KG1 (cell line): Measurements from ENCODE around the gene SREBF2.
"Not testable (repeated sequence)": the region's sequence is repeated elsewhere in the genome, so short reads cannot be mapped to it uniquely, and the experiment has no call there.

ENCODE experiments used
- DNase-seq: peaks from one replicate; lab custom pipeline; 2025; lab: John Stamatoyannopoulos, UW

SREBF2 gene

DNA sequence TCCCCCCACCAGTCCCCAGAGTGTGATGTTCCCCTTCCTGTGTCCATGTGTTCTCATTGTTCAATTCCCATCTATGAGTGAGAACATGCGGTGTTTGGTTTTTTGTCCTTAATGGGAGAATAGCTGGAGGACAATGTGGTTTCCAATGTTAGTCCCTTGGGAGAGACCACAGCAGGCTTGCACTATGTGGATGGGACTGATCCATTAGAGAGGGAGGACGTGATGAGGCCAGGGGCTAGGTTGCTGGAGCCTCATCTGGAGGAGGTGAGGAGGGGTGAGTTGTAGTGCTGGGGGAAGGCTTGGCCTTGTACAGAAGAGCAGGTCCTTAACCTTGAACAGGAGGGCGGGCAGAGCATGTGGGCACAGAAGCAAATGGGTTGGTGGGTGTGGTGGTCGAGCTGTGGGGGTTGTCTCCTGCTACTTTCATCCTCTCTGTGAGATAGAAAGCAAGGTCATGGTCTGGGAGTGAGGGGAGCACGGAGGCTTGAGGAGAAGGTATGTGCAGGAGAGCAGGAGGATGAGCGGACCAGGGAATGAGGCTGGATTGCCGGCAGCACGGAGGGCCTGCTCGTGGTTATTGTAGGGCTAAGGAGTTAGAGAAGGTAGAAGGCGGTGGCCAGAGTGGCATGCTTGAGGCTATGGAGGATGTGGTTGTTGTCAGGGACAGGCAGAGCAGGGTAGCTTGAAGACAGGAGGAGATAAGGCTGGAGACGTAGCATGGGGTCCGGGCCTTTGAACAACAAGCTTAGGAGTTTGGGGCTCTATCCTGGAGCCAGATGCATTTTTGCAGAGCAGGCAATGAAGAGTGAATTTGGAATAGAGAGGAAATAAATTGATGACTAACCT, 11.2 kb upstream of the SREBF2 start:
- DNase-seq, result no peak

DNA sequence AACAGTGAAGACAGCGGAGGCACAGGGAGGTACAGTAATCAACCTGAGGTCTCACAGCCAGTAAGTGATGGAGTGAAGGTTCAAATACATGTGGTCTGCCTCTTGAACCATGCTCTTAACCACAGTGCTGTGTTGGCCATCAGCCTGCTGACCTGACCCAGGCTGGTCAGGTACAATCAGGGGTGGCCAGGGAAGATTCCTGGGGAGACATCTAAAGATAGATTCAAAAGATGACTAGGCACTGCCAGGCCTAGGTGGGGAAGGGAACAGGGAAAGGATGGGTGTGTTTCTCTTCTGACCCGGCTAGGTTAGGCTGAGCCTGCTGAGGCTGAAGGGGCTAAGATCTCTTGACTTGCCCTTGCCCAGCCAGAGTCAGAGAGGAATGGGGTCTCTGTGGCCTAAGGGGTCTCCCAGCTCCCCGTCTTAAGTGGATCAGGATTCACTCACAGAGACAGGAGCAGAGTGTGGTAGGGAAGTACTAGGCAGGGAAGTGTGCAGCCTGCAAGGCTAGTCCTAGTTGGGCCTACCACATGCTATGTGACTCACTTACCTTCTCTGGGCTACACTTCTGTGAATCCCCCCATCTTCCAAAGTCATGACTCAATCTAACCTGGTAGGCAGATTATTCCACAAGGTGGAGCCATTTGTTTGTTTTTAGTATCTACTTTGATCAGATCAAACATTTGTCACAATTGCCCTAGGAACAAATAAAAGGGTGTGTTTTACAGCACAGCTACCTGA, 10.4 kb upstream of the SREBF2 start:
- no peak for DNase-seq

DNA sequence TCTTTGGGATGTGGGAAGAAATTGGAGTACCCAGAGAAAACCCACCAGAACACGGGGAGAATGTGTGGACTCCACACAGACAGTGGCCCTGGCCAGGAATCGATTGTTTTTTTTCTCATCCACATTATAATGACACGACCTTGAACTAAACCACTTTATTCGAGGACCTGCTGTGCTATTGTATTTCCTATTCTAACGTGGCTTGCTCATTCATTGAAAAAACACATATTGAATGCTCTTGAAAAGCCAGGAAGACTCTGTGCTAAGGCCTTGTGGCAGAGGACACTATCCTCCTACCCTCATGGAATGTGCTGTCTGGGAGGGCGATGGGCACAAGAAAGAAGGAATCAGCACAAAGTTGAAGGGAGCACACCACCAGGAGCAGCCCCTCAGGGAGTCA, 9.1 kb upstream of the SREBF2 start:
- DNase-seq, result no peak

DNA sequence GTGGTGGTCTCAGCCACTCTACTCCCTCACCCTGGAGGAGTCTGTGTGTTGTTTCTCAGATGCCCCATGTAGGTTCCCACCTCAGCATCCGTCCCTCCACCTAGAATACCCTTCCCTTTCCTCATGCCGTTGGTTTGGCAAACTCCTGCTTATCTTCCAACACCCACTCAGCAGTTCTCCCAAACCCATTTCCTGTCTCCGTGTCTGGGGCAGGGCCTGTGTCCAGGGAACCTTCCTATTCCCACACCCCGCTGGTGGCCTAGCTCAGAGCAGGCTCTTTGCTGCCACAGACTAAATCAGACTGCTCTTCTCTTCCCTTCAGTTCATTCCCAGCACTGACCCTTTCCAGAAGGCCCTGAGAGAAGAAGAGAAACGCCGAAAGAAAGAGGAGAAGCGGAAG, 7.5 kb upstream of the SREBF2 start:
- no peak for DNase-seq

DNA sequence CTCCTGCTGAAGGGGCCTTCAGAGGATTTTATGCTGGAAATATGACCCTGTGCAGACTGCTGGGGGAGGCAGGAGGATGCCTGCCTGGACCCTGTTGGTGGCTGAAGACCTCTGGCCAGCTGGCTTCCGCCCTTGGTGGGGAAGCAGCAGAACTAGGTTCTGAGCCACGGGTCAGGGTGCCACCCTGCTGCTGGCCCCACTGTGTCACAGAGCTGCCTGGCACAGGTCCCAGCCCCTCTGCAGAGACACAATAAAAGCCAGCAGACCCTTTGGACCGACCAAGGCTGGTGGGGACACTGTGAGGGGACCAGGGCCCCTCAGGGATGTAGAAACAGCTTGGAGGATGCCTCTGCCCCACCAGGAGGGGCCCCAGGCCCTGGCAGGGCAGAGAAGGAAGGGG, 6.9 kb upstream of the SREBF2 start:
- no peak for DNase-seq

DNA sequence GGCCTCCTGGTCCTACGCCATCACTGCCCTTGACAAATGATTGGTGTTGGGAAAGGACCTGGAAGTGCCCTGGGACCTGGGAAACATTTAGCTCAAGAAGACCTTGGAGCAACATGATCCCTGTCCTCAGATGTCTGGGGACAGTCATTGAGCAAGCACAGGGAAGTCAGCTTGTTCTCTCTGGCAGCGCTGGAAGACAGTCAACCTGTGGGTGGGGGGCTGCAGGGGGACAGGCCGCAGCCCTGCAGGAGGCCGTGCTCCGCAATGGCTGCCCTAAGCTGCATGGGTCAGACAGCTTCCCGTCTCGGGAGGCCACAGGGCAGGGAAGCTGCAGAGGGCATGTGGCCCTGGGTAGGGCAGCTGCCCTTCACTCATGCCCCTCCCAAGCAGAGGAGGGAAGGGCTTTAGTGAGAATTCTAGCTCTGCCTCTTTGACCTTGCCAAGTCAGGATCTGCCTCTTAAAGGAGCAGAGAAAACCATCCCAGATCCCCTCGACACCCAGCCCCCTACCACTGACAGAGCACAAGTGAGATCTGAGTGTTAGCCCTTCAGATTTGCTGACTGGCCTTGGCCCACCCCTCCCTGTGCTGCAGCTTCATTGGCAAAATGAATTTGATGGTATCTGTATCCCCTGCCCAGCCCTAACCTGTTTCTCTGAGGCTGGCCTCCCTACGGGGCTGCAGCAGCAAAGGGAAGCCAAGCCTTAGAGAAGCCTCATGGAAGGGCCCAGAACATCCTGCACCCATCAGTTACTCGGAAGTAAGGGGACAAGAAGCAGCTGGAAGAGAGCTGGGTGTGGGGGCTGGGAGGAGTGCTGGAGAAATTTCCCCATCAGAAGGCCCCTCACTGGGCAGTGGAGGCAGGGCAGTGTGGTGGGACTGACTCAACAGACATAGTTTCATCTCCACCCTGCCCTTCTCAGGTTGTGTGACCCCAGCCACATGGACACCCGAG, 6.2 kb upstream of the SREBF2 start:
- DNase-seq, result no peak

DNA sequence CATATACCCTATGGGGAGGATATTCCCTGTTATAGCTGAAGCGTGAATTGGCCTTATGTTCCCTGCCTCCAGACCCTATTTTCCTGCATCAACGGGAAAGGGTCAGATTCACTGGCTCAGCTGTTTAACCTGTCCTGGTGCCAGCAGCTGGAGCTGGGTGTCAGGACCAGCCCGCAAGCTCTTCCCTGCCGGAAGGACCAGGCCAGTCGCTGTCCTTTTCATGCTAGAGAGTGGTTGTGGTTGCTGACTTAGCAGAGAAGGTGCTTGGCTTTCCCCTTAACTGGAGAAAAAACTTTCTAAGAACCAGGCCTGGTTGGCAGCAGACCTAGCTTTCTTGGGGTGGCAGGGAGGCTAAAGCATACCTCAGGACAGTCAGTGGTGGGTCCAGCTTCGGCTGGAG, 5.2 kb upstream of the SREBF2 start:
- DNase-seq, result no peak

DNA sequence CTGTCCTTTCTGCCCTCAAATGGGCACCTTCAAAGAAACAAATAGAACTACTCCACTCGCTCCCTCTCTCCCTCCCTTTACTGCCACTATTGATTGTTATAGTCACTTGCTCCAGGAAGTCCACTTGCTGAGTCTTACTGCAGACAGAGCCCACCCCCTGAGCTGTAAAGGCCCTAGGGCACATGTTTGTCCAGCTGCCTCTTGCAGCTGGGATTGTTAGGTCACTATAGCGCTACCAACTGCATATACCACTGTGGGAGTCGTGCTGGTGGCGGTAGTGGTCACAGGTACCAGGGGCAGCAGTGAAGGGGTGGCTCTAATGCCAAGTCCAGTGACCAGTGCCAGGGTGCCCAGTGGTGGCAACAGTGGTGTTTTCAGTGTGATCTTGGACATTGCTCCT, 4.4 kb upstream of the SREBF2 start:
- no peak for DNase-seq

DNA sequence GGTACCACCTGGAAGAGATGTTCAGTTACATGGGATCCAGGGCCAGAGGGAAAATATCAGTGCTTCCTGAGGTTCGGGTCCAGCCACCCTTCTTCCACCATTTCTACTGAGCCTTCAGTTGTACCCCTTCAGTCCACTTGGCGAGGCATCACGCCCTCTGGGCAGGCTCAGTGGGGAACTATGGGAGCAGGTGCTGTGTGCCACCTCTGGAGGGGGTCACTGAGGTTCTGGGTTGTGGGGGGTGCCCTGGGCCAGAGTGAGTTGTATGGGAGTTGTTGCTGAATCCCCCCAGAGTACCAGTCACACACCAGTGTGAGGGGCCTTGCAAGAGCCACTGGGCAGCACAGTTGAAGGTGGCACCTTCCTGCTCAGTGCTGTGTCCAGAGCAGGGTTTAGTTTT, 2.7 kb upstream of the SREBF2 start:
- no peak for DNase-seq

DNA sequence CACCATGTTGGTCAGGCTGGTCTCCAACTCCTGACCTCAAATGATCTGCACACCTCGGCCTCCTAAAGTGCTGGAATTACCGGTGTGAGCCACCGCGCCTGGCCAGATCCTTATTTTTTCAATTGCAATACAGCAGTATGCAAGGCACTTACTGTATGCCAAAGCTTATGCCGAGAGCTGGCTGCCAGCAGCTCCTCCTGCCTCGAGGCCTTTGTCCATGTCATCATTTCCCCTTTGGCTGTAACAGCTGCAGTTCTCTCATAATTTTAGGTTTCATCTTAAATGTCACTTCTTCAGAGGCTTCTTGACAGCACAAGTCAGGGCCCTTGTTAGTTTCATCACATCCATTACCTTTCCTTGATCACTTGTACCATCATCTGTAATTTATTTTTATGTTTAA, 1.5 kb upstream of the SREBF2 start:
- DNase-seq, result no peak

DNA sequence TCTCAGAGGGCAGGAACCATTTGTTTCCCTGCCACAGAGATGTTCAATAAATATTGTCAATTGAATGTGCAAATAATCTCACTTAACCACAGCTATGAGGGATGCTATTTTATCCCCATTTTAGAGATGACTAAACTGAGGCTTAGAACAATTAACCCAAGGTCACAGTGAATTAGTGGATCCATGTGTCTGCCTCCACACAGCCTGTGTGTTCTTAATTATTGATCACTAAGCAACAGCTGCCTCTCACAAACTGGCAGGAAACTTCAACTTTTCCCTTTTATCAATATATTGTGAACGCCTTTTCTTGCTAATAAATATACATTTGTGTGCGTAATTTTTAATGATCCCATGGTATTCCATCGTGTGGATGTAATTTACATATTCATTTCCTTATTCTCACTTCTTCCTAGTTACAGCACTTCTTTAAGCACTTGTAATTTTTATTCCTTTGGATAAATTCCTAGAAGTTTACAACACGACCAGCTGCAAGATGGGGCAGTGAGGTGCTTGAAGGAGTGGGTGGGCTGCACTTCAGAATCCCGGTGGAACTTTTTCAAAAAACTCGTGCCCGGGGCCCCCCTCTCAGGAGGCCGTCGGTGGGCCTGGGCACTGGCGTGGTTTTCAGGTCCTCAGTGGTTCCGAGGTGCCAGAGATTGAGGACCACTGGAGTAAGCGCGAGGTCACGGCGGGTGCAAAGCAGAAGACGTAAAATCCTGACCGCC, 915 bp upstream of the SREBF2 start:
- DNase-seq, result no peak

DNA sequence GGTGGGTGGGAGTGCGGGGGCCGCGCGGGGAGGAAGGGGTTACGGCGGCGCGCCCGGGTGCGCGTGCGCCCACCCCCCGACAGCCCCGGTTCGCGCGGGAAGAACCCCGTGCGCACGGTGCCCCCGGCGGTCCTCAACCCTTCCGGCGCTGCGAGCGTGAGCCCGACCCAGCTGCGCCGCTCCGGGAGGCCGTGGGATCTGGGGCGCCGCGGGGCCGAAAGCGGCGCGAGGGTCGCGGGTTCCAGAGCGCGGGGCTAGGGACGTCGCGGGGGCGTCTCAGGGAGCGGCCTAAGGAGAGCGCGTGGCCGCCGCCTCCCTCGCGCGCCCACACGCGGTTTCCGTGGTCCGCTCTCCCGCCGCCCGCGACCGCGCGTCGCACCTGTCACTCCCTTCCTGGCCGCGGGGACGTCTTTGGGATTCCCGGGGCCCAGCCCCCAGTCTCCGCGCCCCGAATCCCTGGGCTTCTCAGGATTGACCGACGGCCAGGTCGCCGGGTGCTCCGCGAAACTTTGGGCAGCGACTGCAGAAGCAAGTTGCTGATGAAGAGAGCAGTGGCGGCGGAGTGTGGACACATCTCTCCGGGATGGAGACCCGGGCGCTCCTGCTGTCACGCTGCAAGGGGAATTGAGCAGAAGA, 582 bp downstream of the SREBF2 start:
- no peak for DNase-seq

DNA sequence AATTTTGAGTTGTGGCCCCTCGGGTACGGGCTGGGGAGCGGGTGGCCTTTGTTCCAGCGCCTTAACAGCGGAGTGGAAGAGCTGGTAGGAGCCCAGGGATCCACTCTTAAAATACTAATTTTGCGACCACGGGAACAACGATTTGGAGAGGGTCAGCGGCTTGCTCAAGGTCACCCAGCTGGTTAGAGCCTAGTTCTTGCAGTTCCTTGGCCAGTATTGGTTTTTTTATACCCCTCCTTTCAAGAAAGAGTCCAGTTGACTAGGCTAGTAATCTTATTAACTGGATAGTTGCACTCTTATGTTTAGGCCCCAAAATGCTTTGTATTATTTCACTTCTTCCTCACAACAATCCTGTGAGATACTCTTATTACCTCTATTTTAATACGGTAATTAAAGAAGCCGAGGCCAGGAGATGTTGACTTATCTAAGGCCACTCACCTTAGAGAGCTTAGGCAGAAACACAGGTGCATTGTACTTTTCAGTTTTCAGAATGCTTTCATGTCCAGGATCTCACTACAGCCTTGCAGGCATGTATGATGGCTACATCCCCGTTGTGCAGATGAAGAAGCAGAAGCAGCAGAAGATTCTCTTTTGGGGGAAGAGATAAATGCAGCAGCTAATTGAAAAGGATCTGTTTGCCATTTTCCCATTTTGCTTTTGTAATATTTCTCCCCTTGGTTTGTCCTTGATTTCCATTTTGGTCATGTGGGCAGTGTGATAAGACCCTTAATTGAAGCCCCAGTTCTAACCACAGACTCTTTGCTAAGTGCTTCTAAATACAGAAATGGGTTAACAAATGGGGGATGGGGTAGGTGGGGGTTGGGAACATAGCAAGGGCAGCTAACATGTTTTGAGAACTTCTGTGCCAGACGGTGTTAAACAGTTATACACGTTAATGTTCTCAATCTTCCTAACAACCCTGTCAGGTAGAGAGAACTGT, 1.4 kb downstream of the SREBF2 start:
- DNase-seq, result no peak

DNA sequence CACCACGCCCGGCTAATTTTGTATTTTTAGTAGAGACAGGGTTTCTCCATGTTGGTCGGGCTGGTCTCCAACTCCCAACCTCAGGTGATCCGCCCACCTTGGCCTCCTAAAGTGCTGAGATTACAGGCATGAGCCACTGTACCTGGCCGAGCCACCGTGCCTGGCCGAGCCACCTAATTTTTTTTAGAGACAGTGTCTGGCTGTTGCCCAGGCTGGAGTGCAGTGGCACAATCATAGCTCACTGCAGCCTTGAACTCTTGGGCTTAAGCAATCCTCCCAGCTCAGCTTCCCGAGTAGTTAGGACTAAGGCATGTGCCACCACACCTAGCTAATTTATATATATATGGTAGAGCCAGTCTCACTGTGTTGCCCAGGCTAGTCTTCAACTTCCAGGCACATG, 2.6 kb downstream of the SREBF2 start:
- DNase-seq, result not testable (repeated sequence)

DNA sequence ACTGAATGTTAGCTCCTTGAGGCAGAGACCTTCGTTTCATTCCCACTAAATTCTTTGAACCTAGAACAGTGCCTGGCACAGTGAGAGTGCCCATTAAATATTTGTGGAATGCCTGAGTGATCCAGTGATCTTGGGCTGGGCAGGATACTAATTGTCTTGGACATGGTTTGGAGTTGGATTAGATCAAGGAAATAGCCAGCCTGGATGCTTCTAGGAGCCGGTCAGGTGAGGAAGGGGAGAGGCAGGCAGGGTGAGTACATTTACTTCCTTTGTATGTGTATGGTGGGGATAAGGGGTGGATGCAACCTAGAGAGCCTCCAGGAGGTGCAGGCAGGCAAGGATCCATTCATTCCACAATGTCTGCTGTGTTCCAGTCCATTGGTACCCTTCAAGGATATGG, 3.6 kb downstream of the SREBF2 start:
- no peak for DNase-seq

DNA sequence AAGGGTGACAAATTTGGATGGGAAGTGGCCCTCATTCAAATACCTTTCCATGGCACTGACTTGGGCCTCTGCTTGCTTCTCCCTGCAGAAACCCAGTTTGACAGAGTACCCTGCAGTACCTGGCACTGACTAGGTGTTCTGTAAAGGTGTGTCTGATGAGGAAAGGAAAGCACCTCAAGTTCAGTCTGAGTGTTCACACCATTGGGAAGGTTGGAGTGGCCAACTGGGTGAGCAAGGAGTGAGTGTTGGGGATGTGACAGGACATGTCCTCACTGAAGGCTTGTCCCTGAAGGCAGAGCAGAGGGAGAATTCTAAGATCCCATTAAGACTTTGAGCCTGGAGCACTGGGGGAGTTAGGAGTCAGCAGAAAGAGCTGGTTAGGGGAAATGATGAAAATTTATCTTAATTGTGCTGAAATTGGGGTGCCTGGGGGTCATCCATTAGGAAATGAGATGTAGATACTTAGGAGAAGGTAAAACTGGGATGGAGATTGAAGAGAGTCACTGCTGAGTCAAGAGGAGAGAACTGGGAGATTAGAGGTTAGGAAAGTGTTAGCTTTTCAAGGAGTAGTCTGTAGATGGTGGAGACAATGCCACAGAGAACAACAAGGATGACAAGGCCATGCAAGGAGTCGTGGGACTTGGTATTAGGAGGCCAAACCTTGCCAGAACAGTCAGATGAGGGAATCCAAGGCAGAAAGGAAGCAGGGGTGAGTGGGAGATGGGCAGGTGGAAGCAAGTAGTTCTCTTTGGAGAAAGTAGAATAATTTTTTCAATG, 6.1 kb downstream of the SREBF2 start:
- no peak for DNase-seq

DNA sequence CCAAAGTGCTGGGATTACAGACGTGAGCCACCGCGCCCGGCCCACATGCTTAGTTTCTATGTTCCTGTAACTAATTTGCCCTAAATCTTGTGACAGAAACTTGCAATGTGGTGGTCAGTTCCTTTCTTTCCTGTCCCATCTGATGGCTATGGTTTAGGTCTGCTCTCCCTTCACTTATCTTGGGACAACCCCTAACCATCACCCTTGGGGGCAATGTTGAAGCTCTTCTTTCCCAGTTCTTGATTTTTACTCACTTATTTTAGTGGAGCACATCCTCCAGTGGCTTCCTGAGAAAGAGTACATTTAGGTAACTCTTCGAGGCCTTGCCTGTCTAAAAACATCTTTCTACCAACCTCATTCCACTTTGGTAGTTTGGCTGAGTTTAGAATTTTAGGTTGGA, 7.3 kb downstream of the SREBF2 start:
- DNase-seq, result no peak

DNA sequence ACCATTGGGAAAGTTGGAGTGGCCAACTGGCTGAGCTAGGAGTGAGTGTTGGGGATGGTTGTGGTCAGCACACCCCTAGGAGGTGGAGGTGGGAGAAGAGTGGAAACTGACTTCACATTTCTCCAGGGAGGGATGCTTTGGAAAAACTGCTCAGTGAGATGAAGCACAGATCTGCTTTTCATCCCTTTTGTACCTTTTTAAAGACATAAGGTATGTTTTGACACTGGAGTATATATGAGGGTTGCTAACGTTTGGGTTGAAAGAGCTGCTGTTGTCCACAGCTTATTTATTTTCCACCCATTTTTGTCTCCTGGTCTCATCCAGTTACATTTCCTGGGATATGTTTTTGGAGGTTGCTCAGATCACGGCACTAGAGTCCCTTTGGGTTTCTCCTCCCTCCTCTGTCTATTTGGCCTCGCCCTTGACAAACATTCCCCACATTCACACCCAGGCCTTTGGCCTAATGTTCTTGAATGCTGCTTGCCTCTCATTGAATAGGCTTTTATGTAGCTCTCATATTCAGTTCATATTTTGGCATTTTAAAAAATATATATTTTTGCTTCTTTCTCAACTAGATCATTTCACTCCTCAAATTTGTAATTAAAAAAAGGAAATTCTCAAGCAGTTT, 8.3 kb downstream of the SREBF2 start:
- no peak for DNase-seq
